Measurements from ENCODE around the gene ST6GALNAC5.
"Not testable (repeated sequence)": the region's sequence is repeated elsewhere in the genome, so short reads cannot be mapped to it uniquely, and the experiment has no call there.

Gene ST6GALNAC5

DNA sequence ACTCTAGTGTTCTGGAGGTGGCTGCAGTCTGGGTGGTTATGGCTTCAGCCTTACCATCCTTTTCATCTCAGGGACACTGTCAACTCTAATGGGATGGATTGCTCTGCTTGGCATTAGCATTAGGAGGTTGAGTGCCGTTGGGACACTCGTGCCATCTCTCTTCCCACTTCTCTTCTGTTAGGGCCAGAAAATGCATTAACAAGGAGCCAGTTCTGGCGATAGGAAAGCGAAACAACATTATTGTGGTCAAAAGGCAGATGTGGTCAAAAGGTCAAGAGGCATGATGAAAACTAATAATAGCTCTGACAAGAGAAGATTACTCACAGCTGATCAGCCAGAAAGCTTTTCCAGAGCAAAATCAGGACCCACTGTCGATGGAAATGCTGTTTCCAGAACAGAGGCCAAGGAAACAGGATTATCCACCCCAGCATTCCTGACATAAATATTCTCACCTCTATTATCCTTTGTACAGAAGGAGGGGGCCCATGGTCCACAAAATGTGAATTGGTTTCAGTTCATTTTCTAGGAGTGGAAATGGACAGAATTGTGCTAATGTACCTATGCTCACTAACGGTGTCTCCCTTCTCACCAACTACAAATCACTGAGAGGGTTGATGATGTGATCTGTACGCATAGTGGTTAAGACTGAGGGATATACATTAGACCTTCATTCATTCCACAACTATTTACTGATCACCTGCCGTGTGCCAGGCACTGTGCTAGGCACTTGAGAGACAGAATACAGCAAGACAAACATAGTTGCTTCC lies 72.0 kb downstream of the ST6GALNAC5 start:
- DNase-seq (ENCODE audit: low read depth): peak; percentile 86

DNA sequence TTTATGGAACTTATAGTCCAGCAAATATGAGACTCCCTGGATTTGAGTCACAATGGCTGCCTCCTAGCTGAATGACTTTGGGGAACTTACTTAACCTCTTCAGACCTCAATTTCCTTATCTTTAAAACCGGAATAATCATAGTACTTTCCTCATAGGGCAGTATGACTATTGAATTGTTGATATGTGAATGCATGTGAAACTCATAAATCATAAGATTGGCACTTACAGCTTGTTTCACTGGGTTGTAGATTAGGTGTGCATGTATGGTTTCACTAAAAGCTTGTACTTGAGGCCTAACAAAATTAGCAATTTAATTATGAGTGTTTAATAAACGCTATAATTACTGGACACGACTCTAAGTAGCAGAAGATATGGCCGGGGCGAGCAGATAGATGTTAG lies 72.5 kb downstream of the ST6GALNAC5 start:
- no peak for DNase-seq (ENCODE audit: low read depth)

DNA sequence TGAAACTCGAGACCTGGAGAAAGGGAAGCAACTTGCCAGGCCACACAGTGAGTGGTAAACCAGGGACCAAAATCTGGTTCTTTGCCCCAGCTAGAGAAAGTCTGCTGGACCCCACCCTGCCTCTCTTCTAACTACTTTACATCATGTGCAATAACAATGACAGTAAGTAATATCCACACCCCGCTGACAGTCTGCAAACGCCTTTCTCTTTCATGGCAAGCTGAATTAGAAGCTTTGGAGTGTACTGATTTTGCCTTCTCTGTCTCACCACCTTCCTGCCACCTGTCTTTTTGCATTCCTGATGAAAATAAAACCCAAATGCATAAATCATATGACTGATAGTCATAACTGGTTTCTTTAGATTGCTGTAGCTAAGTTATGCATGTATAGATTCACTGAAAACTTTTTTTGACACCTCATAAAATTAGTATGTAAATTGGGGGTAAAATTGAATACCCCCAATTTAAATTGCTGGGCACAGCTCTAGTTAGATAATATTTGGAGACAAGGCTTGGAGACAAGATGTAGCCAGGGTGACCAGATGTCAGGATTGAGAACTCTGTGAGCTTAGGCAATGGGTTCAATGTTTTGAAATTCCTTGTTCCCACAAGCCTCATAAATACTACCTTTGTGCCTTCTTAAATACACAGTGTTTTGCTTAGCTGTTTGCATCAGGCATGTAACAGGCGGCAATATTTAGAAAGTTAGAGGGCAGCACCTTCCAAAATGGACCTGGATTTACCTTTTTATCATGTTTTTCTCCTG lies 73.5 kb downstream of the ST6GALNAC5 start:
- no peak for DNase-seq (ENCODE audit: low read depth)

DNA sequence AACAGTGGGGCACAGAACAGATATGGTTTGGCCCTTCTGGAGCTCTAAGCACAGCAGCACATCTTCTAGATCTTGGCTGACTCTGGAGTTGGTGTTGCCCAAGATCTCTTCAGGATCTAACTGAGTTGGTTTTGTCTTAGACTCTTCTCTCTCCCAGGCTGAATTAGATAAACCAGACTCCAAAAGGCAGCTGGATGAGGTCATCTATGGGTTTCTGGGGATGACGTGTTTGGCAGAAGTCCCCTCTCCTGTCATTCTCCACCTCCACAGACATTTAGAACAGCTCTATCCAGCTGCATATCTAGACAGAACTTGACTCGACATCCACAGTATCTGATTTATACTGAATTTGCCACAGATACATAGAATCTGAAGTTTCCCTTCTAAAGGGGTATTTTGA lies 75.3 kb downstream of the ST6GALNAC5 start:
- DNase-seq (ENCODE audit: low read depth): no peak

DNA sequence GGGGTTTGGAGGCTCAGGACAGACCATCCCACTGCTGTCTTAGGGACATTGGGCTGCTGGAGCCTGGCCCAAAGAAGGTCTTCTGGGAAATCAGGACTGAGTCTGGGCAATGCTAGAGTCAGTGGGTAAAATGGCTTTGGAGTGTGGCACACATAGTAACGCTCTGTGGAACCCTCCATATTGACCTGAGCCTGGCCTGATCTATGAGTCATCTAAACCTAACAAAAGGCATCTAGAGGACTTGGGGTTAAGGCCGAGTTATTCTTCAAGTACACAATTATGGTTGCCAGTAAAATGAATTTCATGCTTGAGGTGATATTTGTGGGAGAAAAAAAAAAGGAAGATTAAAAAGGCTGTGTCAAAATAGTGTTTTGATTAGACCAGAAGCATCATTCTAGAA lies 77.7 kb downstream of the ST6GALNAC5 start:
- DNase-seq (ENCODE audit: low read depth): no peak

DNA sequence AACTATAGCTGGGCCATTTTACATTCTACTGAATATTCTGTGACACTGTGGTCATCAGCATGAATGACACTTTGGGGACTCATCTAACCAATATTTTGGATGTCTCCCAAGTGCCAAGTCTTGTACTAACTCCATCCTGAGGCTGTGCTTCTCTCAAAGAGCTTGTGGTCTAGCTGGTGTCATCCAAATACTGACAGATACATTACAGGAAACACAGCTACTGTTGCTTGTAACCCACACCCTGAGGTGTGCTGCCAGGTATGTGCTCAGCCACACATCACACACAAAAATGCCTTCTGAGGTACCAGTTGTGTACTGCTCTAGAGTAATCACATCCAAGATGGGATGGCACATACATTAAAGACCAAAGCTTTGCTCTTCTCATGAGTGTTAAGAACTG lies 81.6 kb downstream of the ST6GALNAC5 start:
- no peak for DNase-seq (ENCODE audit: low read depth)

DNA sequence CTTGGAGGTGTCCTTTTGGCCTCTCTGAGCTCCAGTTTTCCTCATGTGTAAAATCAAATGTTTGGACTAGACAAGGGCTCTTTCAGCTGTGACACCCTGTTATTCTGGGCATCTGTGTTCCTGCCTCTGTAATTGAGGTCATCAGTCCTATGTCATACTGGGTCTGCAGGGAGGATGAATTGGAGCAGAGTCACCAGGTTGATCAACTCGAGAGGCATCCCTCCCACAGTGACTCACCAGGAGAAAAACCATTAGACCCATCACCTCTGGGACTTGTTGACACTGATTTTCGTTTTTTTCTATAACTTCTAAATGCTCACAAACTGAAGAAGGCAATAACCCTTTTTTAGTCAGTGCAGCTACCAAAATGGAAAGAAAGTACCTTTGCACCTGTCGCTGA lies 82.2 kb downstream of the ST6GALNAC5 start:
- no peak for DNase-seq (ENCODE audit: low read depth)

DNA sequence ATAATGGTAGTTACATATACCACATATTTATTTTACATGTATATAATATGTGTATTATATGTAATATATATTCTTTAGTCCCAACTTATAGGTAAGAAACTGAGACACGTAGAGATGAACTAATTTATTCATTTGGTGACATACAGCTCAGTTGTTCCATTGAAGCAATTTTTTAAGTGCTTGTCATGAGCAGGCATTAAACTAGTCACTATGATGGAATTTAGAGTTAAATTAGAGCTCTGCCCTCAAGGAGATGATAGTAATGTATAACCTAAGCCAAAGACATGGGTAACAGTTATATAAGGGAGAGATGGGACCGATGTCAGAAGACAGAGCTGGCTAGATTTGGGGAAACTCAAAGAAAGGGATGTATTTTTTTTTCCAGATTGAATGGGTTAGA lies 83.0 kb downstream of the ST6GALNAC5 start:
- DNase-seq (ENCODE audit: low read depth): no peak

DNA sequence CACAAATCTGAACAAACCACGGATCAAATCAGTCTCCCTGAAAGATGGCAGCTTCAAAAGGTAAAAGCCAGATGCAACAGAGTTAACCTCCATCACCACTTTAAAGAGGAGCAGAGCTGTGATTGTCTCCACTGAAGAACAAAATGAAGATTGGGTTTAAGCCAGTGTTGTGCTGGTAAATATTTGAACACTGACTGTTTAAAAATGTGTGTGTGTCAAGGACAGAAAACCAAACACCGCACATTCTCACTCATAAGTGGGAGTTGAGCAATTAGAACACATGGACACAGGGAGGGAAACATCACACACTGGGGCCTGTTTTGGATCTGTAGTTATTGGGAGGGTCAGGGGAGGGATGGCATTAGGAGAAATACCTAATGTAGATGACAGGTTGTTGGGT lies 83.9 kb downstream of the ST6GALNAC5 start:
- DNase-seq (ENCODE audit: low read depth): no peak

DNA sequence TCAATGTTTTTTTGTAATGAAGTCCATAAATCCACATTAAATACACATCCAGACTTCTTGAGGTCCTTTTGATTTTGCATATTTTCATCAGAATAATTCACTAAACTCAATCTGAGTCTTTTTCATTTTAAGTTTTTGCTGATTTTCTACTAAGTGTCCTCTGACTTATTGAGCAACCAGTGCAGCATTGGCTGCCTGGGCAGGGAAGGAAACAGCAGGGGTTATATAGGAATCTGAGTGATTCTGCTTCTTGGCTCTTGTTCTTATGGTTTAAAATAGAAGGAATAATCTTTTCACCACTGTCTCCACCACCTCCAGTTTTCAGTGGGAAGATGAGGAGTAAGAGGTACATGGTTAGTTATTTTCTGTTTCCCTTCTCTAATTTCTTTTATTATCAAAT lies 88.4 kb downstream of the ST6GALNAC5 start:
- no peak for DNase-seq (ENCODE audit: low read depth)

DNA sequence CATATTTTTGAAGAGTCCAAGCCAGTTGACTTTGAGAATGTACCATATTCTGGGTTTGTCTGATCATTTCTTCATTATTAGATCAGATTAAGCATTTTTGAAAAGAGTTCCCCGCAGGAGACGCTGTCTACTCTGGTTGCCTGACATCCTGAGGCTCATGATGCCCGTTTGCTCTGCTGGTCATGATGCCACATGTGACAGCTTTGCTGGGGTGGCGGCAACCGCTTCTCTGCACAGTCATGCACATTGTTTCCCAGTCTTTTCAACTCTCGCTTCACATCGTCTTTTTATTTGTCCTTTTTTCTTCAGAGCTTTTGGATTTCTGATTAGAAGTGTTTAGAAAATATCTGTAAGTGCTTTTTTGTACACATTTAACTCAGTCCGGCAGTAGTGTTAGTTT lies 90.7 kb downstream of the ST6GALNAC5 start:
- no peak for DNase-seq (ENCODE audit: low read depth)

DNA sequence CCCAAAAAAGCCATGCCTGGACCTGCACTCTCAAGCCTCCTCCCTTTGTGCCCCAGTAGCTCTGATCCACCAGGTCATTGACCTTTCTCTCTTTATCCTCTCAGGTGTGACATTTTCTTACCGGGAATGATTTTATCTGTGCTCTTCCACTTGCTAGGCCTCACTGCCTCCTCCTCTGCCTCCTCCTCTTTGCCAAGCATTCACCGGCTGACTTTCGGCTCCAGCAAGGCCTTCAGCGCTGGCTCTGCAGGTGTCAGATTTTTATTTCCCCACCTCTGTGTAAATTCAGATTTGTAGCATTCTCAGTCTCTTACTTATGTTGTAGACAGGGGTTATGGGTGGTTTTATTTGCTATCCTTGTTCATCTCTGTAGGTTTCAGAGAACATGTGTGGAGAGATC lies 91.5 kb downstream of the ST6GALNAC5 start:
- no peak for DNase-seq (ENCODE audit: low read depth)

DNA sequence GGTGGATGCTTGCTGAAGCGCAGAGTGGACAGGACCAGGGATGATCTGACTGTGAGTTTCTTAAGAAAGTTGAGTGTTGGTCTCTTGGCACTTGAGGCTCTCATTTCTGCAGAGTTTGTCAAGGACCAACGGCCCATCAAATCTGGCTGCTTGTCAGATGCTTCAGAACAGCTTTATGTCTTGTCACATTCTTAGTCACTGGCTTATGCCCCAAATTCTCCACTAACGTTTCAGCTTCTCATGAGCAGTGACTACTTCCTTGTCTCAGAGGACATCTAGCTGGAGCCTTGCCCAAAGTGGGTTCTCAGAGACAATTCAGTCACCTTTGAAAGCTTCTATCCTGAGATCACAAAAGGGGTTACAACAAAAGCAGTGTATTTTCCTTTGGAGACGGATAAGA lies 92.3 kb downstream of the ST6GALNAC5 start:
- DNase-seq (ENCODE audit: low read depth): no peak

DNA sequence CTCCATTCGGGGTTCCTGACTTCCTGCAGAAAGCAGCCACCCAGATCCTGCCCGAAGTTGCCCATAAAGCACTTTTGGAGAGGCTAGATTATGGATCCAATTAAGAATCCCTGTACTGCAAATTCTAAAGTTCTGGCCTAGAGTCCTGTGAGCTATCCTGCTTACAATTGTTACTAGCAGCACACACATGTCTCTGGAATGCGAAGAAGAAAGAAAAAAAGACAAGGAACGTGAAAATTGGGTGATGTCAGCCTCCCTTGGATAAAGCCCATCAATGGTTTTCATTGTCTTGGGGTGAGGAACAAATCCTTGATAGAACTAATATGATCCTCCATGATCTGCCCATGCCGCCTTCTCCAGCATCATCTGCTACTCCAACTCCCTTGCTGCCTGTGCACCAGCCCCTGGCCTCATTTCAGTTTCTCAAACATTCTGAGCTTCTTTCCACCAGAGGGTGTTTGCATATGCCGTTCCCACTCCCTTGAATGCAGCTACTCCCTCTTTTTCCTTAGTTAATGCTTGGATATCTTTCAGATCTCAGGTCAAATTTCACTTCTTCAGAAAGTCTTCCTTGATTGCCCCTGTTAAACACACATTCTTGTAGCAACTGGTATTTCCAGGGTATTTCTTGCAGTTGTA lies 94.0 kb downstream of the ST6GALNAC5 start:
- DNase-seq (ENCODE audit: low read depth): no peak

DNA sequence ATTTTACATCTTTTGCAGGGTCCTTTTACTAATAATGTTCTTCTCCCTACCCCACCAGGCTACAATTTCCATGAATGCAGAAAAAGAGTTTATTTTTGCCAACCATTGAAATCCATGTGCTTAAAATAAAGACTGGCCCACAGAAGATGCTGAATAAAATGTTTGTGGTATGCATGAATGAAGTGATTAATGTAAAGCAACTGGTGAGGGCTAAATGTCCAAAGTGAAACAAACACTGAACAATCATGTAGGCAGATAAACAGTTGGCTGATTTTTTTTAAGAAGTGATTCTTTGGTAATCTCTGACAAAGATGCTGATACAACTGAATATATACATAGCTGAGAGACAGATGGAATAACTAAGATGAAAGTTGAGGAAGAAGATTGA lies 94.5 kb downstream of the ST6GALNAC5 start:
- no peak for DNase-seq (ENCODE audit: low read depth)

DNA sequence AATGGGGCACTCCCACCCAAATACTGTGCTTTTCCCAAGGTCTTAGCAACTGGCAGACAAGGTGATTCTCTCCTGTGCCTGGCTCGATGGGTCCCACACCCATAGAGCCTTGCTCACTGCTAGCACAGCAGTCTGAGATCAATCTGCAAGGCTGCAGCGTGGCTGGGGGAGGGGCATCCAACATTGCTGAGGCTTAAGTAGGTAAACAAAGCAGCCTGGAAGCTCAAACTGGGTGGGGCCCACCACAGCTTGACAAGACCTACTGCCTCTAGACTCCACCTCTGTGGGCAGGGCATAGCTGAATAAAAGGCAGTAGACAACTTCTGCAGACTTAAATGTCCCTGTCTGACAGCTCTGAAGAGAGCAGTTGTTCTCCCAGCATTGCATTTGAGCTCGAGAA lies 114.0 kb downstream of the ST6GALNAC5 start:
- not testable (repeated sequence) for DNase-seq (ENCODE audit: low read depth)

DNA sequence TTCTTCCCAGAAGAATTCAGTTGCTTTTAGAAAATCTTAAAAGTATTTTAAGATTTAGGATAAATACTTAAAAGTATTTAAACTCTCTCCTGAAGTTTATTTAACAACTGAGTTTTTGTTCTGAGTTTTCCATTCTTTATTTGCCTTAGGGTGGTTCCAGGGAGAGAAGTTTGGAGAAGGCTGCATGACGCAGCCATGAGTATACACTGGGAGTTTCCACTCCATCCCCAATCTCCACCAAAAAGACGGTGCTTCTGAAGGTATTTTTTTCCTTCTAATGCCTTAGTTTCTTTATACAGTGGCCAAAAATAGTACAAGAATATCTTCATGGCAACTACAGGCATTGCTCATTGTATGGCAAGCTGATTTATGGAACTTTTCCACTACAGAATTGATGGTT lies 122.7 kb downstream of the ST6GALNAC5 start:
- no peak for DNase-seq (ENCODE audit: low read depth)

DNA sequence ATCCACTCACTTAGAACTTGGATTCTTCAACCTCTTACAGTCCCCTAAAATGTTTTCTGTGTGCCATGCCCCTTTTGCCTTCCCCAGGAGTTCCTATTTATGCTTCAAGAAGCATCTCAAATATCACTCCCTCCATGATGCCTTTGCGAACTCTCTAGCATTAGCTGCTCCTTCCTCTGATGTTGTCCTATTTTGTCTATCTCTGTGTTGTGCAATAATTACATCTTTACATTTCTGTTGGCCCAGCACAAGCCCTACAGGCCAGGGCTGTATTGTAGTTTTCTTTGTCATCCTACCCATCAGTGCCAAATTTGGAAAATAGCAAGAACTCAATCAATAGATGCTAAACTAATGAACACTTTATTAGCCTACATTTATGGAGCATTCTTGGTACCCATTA lies 125.8 kb downstream of the ST6GALNAC5 start:
- DNase-seq (ENCODE audit: low read depth): no peak

DNA sequence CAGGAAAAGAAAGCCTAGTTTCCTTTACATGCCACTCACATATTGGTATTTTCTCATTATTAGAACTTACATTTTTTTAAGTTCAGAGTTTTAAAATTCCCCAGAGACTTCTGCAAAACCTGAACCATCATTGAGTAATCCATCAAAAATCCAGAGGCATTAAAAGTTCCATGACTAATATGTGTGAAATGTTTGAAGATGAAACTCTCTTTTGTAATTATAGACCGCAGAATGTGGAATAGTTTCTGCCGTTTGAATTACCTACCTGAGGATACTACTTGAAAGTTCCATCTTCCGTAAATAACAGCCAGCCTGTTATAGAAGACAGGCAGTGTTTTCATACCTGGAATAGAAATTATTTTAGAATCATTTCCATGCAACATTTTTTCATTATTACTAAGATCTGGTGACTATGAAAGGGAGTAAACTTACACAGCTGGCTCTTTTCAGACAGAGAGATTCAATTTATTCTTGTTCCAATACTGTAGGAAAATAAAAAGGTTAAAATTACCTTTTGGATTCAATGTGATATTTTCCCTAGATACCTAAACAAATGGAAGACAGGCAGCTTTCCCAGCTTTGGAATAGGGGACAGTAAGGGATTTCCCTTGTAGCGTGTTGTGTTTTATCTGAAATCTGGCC lies 131.4 kb downstream of the ST6GALNAC5 start:
- DNase-seq (ENCODE audit: low read depth): peak; percentile 72

DNA sequence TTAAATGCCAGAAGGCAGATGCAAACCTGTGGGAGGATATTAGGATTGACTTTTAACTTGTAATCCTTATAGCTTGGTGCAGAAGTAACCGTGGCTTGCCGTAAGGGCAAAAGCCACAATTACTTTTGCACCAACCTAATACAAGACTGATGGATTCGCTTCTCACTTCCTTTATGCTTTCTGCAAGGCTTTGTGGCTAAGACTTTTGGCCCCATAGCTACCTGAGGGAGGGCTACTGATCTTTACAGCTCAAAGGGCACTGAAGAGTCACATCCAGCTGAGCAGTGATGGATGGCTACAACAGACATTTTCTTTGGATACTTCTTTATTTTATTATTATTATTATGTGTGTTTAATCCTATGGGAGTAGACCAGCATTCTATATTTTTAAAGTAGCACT lies 140.4 kb downstream of the ST6GALNAC5 start:
- DNase-seq (ENCODE audit: low read depth): no peak

DNA sequence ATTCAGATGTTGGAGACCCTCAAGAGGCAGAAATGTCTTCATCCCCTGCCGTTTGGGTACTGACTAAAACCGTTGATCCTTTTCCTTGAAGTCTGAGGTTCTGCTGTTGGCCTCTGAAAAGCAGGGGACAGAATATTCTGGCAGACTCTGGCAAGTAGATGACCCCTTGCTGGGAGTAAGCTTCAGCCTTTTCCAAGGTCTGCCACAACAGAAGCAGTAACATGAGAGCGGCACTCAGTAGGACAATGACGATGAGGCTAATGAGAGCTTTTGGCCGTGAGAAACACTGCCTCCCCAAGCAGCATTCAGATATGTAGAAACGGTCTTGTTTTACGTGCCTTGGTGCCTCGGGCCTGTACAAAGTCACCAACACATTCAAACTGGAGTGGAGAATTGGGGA lies 143.7 kb downstream of the ST6GALNAC5 start:
- DNase-seq (ENCODE audit: low read depth): no peak

DNA sequence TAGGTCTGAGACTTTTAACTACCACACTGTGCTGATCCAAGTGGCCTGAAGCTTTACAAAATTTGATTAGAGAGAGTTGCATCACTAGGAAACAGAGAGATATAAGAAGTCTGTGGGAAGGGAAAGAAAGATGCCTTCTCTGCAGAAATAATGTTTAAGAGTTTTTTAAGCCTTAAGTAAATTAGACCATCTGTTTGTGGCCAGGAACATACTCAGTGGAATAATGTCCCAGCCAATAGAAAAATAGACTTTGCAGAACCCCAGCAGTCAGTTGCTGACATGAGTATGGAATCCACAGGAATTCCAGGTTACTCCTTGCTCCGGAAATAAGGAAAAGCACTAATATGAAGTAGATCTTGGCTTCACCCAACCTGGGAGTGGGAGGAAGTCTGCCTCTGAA lies 144.8 kb downstream of the ST6GALNAC5 start:
- DNase-seq (ENCODE audit: low read depth): no peak

Measured in GM04503 (cell line).